H1 (cell line): Measurements from ENCODE around the gene RAB11FIP5. TPM values are rescaled to one million over a fixed set of nuclear protein-coding genes. Genes with fewer than 3 reads are reported as not detected.

Experiments used
- CTCF ChIA-PET: fragments of 300-600 bp; sonication (Branson Sonifier 250); formaldehyde crosslinking; loops from one replicate; lab custom pipeline; 2021; ENCODE audit not compliant: partially characterized antibody; lab: Charles Lee
- POLR2A ChIA-PET: fragments of 300-600 bp; sonication (Branson Sonifier 250); formaldehyde crosslinking; loops from one replicate; lab custom pipeline; 2021; ENCODE audit warnings: inconsistent platforms; ENCODE audit not compliant: partially characterized antibody; lab: Charles Lee
- DNase-seq, 2 experiments: peaks; one replicate each; pipeline versions ENCODE4 v3.0.0 to v3.0.0-alpha.2; 2010 to 2022; ENCODE audit warnings: low spot score in 2 of 2, low read depth in 1 of 2, mixed read lengths in 1 of 2
- FAIRE-seq: peaks from 2 replicates; lab custom pipeline; 2011; peaks lifted over from hg19 to GRCh38; lab: Jason Lieb, UNC
- H2AFZ ChIP-seq: 2 replicates; pipeline ENCODE4 v1.8.1; 2012; ENCODE audit warnings: low read length, inconsistent platforms
- H2AK5ac ChIP-seq: 2 replicates; pipeline ENCODE4 v1.6.1; 2013; ENCODE audit warnings: low read depth, low read length
- H2BK120ac ChIP-seq: replicated peaks from 2 replicates; pipeline ENCODE3; 2013; ENCODE audit warnings: low read depth, low read length, inconsistent platforms
- H2BK12ac ChIP-seq: 2 replicates; pipeline ENCODE4 v1.6.1; 2013; ENCODE audit warnings: low read depth, low read length
- H2BK15ac ChIP-seq: 2 replicates; pipeline ENCODE4 v1.6.1; 2013; ENCODE audit warnings: low read length
- H2BK20ac ChIP-seq: 2 replicates; pipeline ENCODE4 v1.6.1; 2013; ENCODE audit warnings: low read length
- H2BK5ac ChIP-seq: 2 replicates; pipeline ENCODE4 v1.6.1; 2013; ENCODE audit warnings: low read depth, low read length
- H3K14ac ChIP-seq: 2 replicates; pipeline ENCODE4 v1.6.1; 2013; ENCODE audit warnings: inconsistent platforms; ENCODE audit not compliant: insufficient read length
- H3K18ac ChIP-seq: 2 replicates; pipeline ENCODE4 v1.6.1; 2013; ENCODE audit warnings: low read length; ENCODE audit errors: extremely low read depth
- H3K23ac ChIP-seq: 2 replicates; pipeline ENCODE4 v1.6.1; 2013; ENCODE audit warnings: inconsistent platforms; ENCODE audit not compliant: insufficient read length
- H3K23me2 ChIP-seq: 2 replicates; pipeline ENCODE4 v1.6.1; 2013; ENCODE audit warnings: low read depth, low read length
- H3K27ac ChIP-seq: 2 replicates; pipeline ENCODE4 v1.6.1; 2011; ENCODE audit warnings: low read depth, low read length, inconsistent platforms
- H3K27me3 ChIP-seq, 4 experiments: replicated peaks in 1 of 4; 1 replicate in 1 of 4; 2 replicates in 3 of 4; pipeline versions ENCODE4 v1.6.1 to v1.8.1; 2011 to 2013; ENCODE audit warnings: low read length in 3 of 4, mild to moderate bottlenecking in 3 of 4, inconsistent platforms in 2 of 4, mixed read lengths in 2 of 4, moderate library complexity in 1 of 4; ENCODE audit not compliant: control insufficient read depth in 3 of 4, insufficient read depth in 3 of 4; ENCODE audit errors: extremely low read depth in 1 of 4
- H3K36me3 ChIP-seq, 4 experiments: 2 replicates each; pipeline versions ENCODE4 v1.6.1 to v1.8.1; 2011 to 2013; ENCODE audit warnings: mild to moderate bottlenecking in 4 of 4, low read length in 3 of 4, moderate library complexity in 2 of 4, control low read depth in 1 of 4, inconsistent platforms in 1 of 4; ENCODE audit not compliant: insufficient read depth in 4 of 4, control insufficient read depth in 2 of 4
- H3K4ac ChIP-seq: replicated peaks from 2 replicates; pipeline ENCODE3; 2013; ENCODE audit warnings: low read length, low read depth, mixed read lengths, inconsistent platforms; ENCODE audit not compliant: insufficient read length
- H3K4me1 ChIP-seq, 4 experiments: replicated peaks in 1 of 4; 1 replicate in 1 of 4; 2 replicates in 3 of 4; pipeline versions ENCODE4 v1.6.1 to v1.8.1; 2011 to 2013; ENCODE audit warnings: low read length in 3 of 4, inconsistent platforms in 2 of 4, mixed read lengths in 1 of 4; ENCODE audit not compliant: insufficient read depth in 4 of 4, control insufficient read depth in 3 of 4
- H3K4me2 ChIP-seq, 2 experiments: 2 replicates each; pipeline versions ENCODE4 v1.6.1 to v1.8.1; 2011 to 2013; ENCODE audit warnings: low read depth in 2 of 2, low read length in 2 of 2, control low read depth in 1 of 2, inconsistent platforms in 1 of 2, mild to moderate bottlenecking in 1 of 2; ENCODE audit not compliant: insufficient read depth in 1 of 2
- H3K4me3 ChIP-seq, 4 experiments: fragments of 200-600, 300-600 bp in 1 of 4; sonication (generic), shearing (Covaris generic), sonication (Bioruptor Twin) in 1 of 4; 2 replicates each; pipeline versions ENCODE4 v1.5.1 to v1.8.1; 2011 to 2016; ENCODE audit warnings: low read length in 4 of 4, low read depth in 3 of 4, control low read depth in 2 of 4, inconsistent platforms in 2 of 4, mild to moderate bottlenecking in 2 of 4, mixed read lengths in 1 of 4, moderate library complexity in 1 of 4; ENCODE audit not compliant: insufficient read depth in 2 of 4; ENCODE audit errors: extremely low read depth in 1 of 4
- H3K56ac ChIP-seq: replicated peaks from 2 replicates; pipeline ENCODE3; 2013; ENCODE audit warnings: low read depth, mild to moderate bottlenecking, mixed read lengths, low read length, inconsistent platforms; ENCODE audit not compliant: insufficient read length
- H3K79me1 ChIP-seq: 2 replicates; pipeline ENCODE4 v1.6.1; 2013; ENCODE audit warnings: low read depth, low read length, control low read depth
- H3K79me2 ChIP-seq, 2 experiments: 2 replicates each; pipeline versions ENCODE4 v1.6.1 to v1.8.1; 2012 to 2013; ENCODE audit warnings: low read length in 2 of 2, mild to moderate bottlenecking in 2 of 2, inconsistent platforms in 1 of 2; ENCODE audit not compliant: insufficient read depth in 2 of 2, control insufficient read depth in 1 of 2
- H3K9ac ChIP-seq, 4 experiments: replicated peaks in 1 of 4; 1 replicate in 1 of 4; 2 replicates in 3 of 4; pipeline versions ENCODE4 v1.6.1 to v1.8.1; 2011 to 2013; ENCODE audit warnings: low read depth in 3 of 4, low read length in 3 of 4, control low read depth in 2 of 4, mild to moderate bottlenecking in 2 of 4, moderate library complexity in 2 of 4, inconsistent platforms in 1 of 4; ENCODE audit errors: extremely low read depth in 1 of 4
- H3K9me3 ChIP-seq, 2 experiments: 2 replicates each; pipeline versions ENCODE4 v1.6.1 to v1.8.1; 2012 to 2013; ENCODE audit warnings: mild to moderate bottlenecking in 2 of 2, moderate library complexity in 2 of 2, control low read depth in 1 of 2, inconsistent platforms in 1 of 2, low read depth in 1 of 2, low read length in 1 of 2, mixed read lengths in 1 of 2; ENCODE audit not compliant: insufficient read depth in 2 of 2
- H4K20me1 ChIP-seq, 2 experiments: replicated peaks in 1 of 2; 2 replicates each; pipeline versions ENCODE3 to v1.8.1; 2011 to 2013; ENCODE audit warnings: inconsistent platforms in 2 of 2, low read length in 2 of 2, mild to moderate bottlenecking in 1 of 2; ENCODE audit not compliant: insufficient read depth in 2 of 2, control insufficient read depth in 1 of 2
- H4K5ac ChIP-seq: 2 replicates; pipeline ENCODE4 v1.6.1; 2013; ENCODE audit warnings: low read length, low read depth, mixed read lengths, inconsistent platforms; ENCODE audit not compliant: insufficient read length
- H4K8ac ChIP-seq: 2 replicates; pipeline ENCODE4 v1.8.0; 2013; ENCODE audit warnings: mild to moderate bottlenecking, moderate library complexity, low read length, inconsistent platforms; ENCODE audit not compliant: insufficient read depth; ENCODE audit errors: extremely low read depth
- H4K91ac ChIP-seq: replicated peaks from 2 replicates; pipeline ENCODE3; 2013; ENCODE audit warnings: low read length, mixed read lengths, inconsistent platforms; ENCODE audit not compliant: insufficient read length
- ASH2L ChIP-seq: fragments of 200-600, 300-600 bp; sonication (generic); IDR thresholded peaks from one replicate; pipeline ENCODE4 v1.7.1; 2017; ENCODE audit warnings: low read length
- ATF2 ChIP-seq: IDR thresholded peaks from 2 replicates; pipeline ENCODE4 v1.6.1; 2012; ENCODE audit warnings: low read length, inconsistent platforms
- CBX8 ChIP-seq: fragments of 300-800, 300-1000 bp; sonication (generic); IDR thresholded peaks from 2 replicates; pipeline ENCODE4 v1.7.1; 2016; ENCODE audit warnings: low read depth, low read length, borderline replicate concordance
- EZH2 ChIP-seq: fragments of 200-600 bp; sonication (generic); IDR thresholded peaks from 2 replicates; pipeline ENCODE4 v1.7.1; 2012; ENCODE audit warnings: low read depth, mild to moderate bottlenecking, moderate library complexity, low read length, inconsistent platforms; ENCODE audit not compliant: severe bottlenecking
- RNF2 ChIP-seq: fragments of 200-900, 300-1000 bp; sonication (generic); IDR thresholded peaks from 2 replicates; pipeline ENCODE4 v1.7.1; 2016; ENCODE audit warnings: borderline replicate concordance, low read depth, mild to moderate bottlenecking, antibody characterized with exemption, low read length; ENCODE audit not compliant: poor library complexity, severe bottlenecking; ENCODE audit errors: missing control alignments
- SIN3A ChIP-seq, 2 experiments: IDR thresholded peaks in 1 of 2; conservative IDR thresholded peaks in 1 of 2; 2 replicates each; pipeline ENCODE4 v1.6.1; 2011 to 2012; ENCODE audit warnings: low read length in 2 of 2, improper control_type of control experiment in 1 of 2, low read depth in 1 of 2, mild to moderate bottlenecking in 1 of 2
- SP1 ChIP-seq: IDR thresholded peaks from 2 replicates; pipeline ENCODE4 v1.6.1; 2011; ENCODE audit warnings: low read depth, low read length
- TAF7 ChIP-seq: optimal IDR thresholded peaks from 2 replicates; pipeline ENCODE3; 2011; ENCODE audit warnings: low read depth, mild to moderate bottlenecking, inconsistent platforms, low read length, moderate library complexity, borderline replicate concordance
- WGBS, 2 experiments: shearing (Covaris generic) in 1 of 2; methylation state at CpG; one replicate each; pipeline versions ENCODE4 v1.1.6 to v1.1.7; 2013 to 2015; ENCODE audit warnings: low lambda C conversion rate in 2 of 2, mixed read lengths in 2 of 2, inconsistent platforms in 1 of 2, low coverage in 1 of 2, missing lambda C conversion rate in 1 of 2; ENCODE audit not compliant: insufficient replicate concordance in 2 of 2, insufficient coverage in 1 of 2, insufficient read length in 1 of 2; ENCODE audit errors: extremely low coverage in 1 of 2, missing lambda C conversion rate in 1 of 2; 5-methylcytosine and 5-hydroxymethylcytosine counted together
- polyA plus RNA-seq, 7 experiments: library from polyadenylated mRNA; depleted of rRNA in 3 of 7; stranded (reverse) in 5 of 7; unstranded in 2 of 7; fragments of >200 nt in 5 of 7; fragments of 200-250 nt in 2 of 7; gene quantifications; 1 replicate in 5 of 7; 2 replicates in 1 of 7; 4 replicates in 1 of 7; pipeline versions ENCODE4 v1.2.1 to v1.2.3, GENCODE V29; 2011 to 2013; ENCODE audit warnings: missing spikeins in 2 of 7, mixed read lengths in 2 of 7
- total RNA-seq: library from RNA; stranded (reverse); fragmentation: NEBNext Ultra II Directional; extraction: Animal tissue kit (Norgen Biotek cat#: 25700); gene quantifications from 2 replicates; pipeline ENCODE4 v1.2.1, GENCODE V29; 2021

RAB11FIP5 gene
- total and polyA plus RNA-seq, 2 of the 8 experiments (the other 6 are each of a cell fraction or from before 2014, with no cell fraction given), result 6.3 to 17.0 TPM

- Histone ChIP-seq H3K9ac (no peak overlapping the region), H4K5ac (no peak overlapping the region), H3K36me3 (peaks cover 0 to 2% (median 0%) of the 10 kb centered on the region in 4 experiments; a peak in 2 of 8 replicates), H3K4me2 (no peak overlapping the region), H2BK12ac (no peak overlapping the region), H4K20me1 (peaks cover 2 to 9% of the 10 kb centered on the region in 2 experiments), H2BK120ac (no peak overlapping the region), H3K9me3 (no peaks in the 10 kb centered on the region), H3K27ac (peak overlapping the region; percentile 21; the same call in 1 of the 2 replicates), H3K4me1 (peaks cover 0 to 16% (median 8%) of the 10 kb centered on the region in 4 experiments; a peak in 5 of 7 replicates), H3K23ac (no peak overlapping the region), H3K14ac (no peak overlapping the region), H2AFZ (no peak overlapping the region), H2BK15ac (no peak overlapping the region), H2BK5ac (no peak overlapping the region), H2BK20ac (no peak overlapping the region), H4K8ac (no peak overlapping the region), H2AK5ac (no peak overlapping the region), H3K4me3 (no peak overlapping the region), H3K27me3 (no peaks in the 10 kb centered on the region), H3K4ac (no peak overlapping the region), H3K23me2 (no peaks in the 10 kb centered on the region), H3K79me2 (no peaks in the 10 kb centered on the region), H3K18ac (no peak overlapping the region), H3K79me1 (no peaks in the 10 kb centered on the region), H3K56ac (no peak overlapping the region), H4K91ac (no peak overlapping the region)
- 91% methylated on average over 11 of the region's 11 CpGs; no CpG with 5 or more reads in 1 of the 2 experiments for WGBS, 2 experiments
- CTCF ChIA-PET, result interaction anchor here (0.9 to 3.3 kb wide), 13 partner anchors 8 to 144 kb away, joined by 3 to 11 read pairs (median 5); no protein-coding TSS in a partner anchor
- DNase-seq (no peak), FAIRE-seq (no peak)
- POLR2A ChIA-PET, result no interaction called here
- no peak for TF ChIP-seq TAF7
- TF ChIP-seq ATF2, result no peak
- TF ChIP-seq SP1, result no peak
- no peak for TF ChIP-seq ASH2L
- TF ChIP-seq SIN3A (conservative IDR thresholded peaks at IDR 0.05 in 1 of 2, IDR thresholded peaks at IDR 0.05 in 1 of 2; ENCODE audit: low read depth in 1 of 2, low read length in 2 of 2), result no peak
- no peak for TF ChIP-seq RNF2
- TF ChIP-seq EZH2, result no peak
- TF ChIP-seq CBX8, result no peak
Observed at GRCh38 chr2:73036766-73037165, 76.0 kb downstream of the RAB11FIP5 start.
